ENCODE results near the gene CDC6.
A peak's percentile ranks its signal among the peaks of the same experiment; 100 is the strongest.

The CDC6 gene

GRCh38 chr17:40326014-40326831, 38.5 kb downstream of the CDC6 start:
- ChIA-PET CTCF (interaction anchor here (0.6 to 2.4 kb wide), 4 partner anchors 9 to 567 kb away, joined by 3 to 10 read pairs (median 6); no protein-coding TSS in a partner anchor), POLR2A (interaction anchor here (1.1 to 1.9 kb wide), 2 partner anchors 9 to 13 kb away, joined by 5 to 7 read pairs; no protein-coding TSS in a partner anchor)
- peaks cover 0 to 9% of the 10 kb centered on the region in 2 experiments; a peak in 1 of 3 replicates for H3K36me3 ChIP-seq (ENCODE audit: control insufficient read depth in 2 of 2, insufficient read depth in 1 of 2, low read length in 2 of 2)
- no peak overlapping the region for H3K27ac ChIP-seq (ENCODE audit: extremely low read depth, low read depth, low read length)
- TF ChIP-seq ZEB2 (tag by site-specific recombination; IDR thresholded peaks at IDR 0.05) (no peak), ZFHX2 (tag by site-specific recombination; conservative IDR thresholded peaks at IDR 0.05) (peak; percentile 85), EGR2 (tag by site-specific recombination; IDR thresholded peaks at IDR 0.05; ENCODE audit: low read depth) (peak; percentile 76), SCRT1 (tag by site-specific recombination; IDR thresholded peaks at IDR 0.05; ENCODE audit: borderline replicate concordance) (no peak)
- no peak overlapping the region for H3K4me3 ChIP-seq (ENCODE audit: low read depth, low read length)
- no peaks in the 10 kb centered on the region for H3K9me3 ChIP-seq (ENCODE audit: control insufficient read depth, insufficient read depth, low read depth, low read length)
- peaks cover 29% of the 10 kb centered on the region for H3K4me1 ChIP-seq (ENCODE audit: control insufficient read depth, insufficient read depth, low read length)

GRCh38 chr17:40326832-40327199, 39.1 kb downstream of the CDC6 start:
- Histone ChIP-seq H3K27ac (ENCODE audit: extremely low read depth, low read depth, low read length) (no peak overlapping the region), H3K36me3 (ENCODE audit: control insufficient read depth in 2 of 2, insufficient read depth in 1 of 2, low read length in 2 of 2) (peaks cover 0 to 15% of the 10 kb centered on the region in 2 experiments; a peak in 1 of 3 replicates), H3K4me1 (ENCODE audit: control insufficient read depth, insufficient read depth, low read length) (peaks cover 23% of the 10 kb centered on the region), H3K9me3 (ENCODE audit: control insufficient read depth, insufficient read depth, low read depth, low read length) (no peaks in the 10 kb centered on the region), H3K4me3 (ENCODE audit: low read depth, low read length) (no peak overlapping the region)
- ChIA-PET CTCF (interaction anchor here (1.1 to 2.4 kb wide), 3 partner anchors 10 to 28 kb away, joined by 3 to 10 read pairs (median 7); no protein-coding TSS in a partner anchor), POLR2A (interaction anchor here (1.1 to 1.9 kb wide), 2 partner anchors 10 to 12 kb away, joined by 5 to 7 read pairs; no protein-coding TSS in a partner anchor)
- no peak for TF ChIP-seq ZNF350 (tag by site-specific recombination; IDR thresholded peaks at IDR 0.05)
- no peak for TF ChIP-seq ZNF785 (tag by site-specific recombination; IDR thresholded peaks at IDR 0.05)
- TF ChIP-seq GLIS1 (tag by site-specific recombination; IDR thresholded peaks at IDR 0.05): peak; percentile 37; the same call in 1 of the 2 replicates
- no peak for TF ChIP-seq SCRT1 (tag by site-specific recombination; IDR thresholded peaks at IDR 0.05; ENCODE audit: borderline replicate concordance)
- no peak for TF ChIP-seq SP3 (tag by site-specific recombination; IDR thresholded peaks at IDR 0.05)
- no peak for TF ChIP-seq KLF17 (tag by site-specific recombination; IDR thresholded peaks at IDR 0.05)
- no peak for TF ChIP-seq ZNF548 (tag by site-specific recombination; IDR thresholded peaks at IDR 0.05)
- no peak for TF ChIP-seq ZNF266 (tag by site-specific recombination; IDR thresholded peaks at IDR 0.05; ENCODE audit: low read depth)
- TF ChIP-seq ZNF274 (IDR thresholded peaks at IDR 0.05; ENCODE audit: low read length): no peak
- no peak for TF ChIP-seq ZNF274 (tag by site-specific recombination; IDR thresholded peaks at IDR 0.05; ENCODE audit: borderline replicate concordance)

GRCh38 chr17:40327244-40327729, 39.6 kb downstream of the CDC6 start:
- ChIA-PET CTCF (interaction anchor here (0.9 to 2.4 kb wide), 5 partner anchors 10 to 1336 kb away, joined by 3 to 10 read pairs (median 3); no protein-coding TSS in a partner anchor), POLR2A (interaction anchor here (1.0 to 1.9 kb wide), 4 partner anchors 8 to 17 kb away, joined by 3 to 10 read pairs (median 5); no protein-coding TSS in a partner anchor)
- peaks cover 0 to 19% of the 10 kb centered on the region in 2 experiments; a peak in 1 of 3 replicates for H3K36me3 ChIP-seq (ENCODE audit: control insufficient read depth in 2 of 2, insufficient read depth in 1 of 2, low read length in 2 of 2)
- H3K9me3 ChIP-seq (ENCODE audit: control insufficient read depth, insufficient read depth, low read depth, low read length): no peaks in the 10 kb centered on the region
- H3K4me1 ChIP-seq (ENCODE audit: control insufficient read depth, insufficient read depth, low read length): peaks cover 19% of the 10 kb centered on the region
- TF ChIP-seq ZNF132 (tag by site-specific recombination; IDR thresholded peaks at IDR 0.05; ENCODE audit: borderline replicate concordance): no peak
- TF ChIP-seq AEBP2 (tag by site-specific recombination; IDR thresholded peaks at IDR 0.05; ENCODE audit: borderline replicate concordance): no peak
- H3K4me3 ChIP-seq (ENCODE audit: low read depth, low read length): no peak overlapping the region
- H3K27ac ChIP-seq (ENCODE audit: extremely low read depth, low read depth, low read length): no peak overlapping the region

All from HEK293 (cell line).